Loucy (cell line): ENCODE results near the gene TNFSF12.

Experiments
- H2AFZ ChIP-seq: fragments of 200-600 bp; sonication (generic); 2 replicates; pipeline ENCODE4 v1.6.0; 2016; ENCODE audit warnings: antibody characterized with exemption, mild to moderate bottlenecking, low read length, moderate library complexity
- H3F3A ChIP-seq: fragments of 200-600 bp; 2 replicates; pipeline ENCODE4 v1.6.0; 2016; ENCODE audit warnings: antibody characterized with exemption, low read depth, mild to moderate bottlenecking
- H3K27me3 ChIP-seq: fragments of 200-600 bp; sonication (generic); 2 replicates; pipeline ENCODE4 v1.6.1; 2014; ENCODE audit warnings: low read length, mild to moderate bottlenecking; ENCODE audit not compliant: insufficient read depth, poor library complexity, severe bottlenecking
- H3K36me3 ChIP-seq: fragments of 200-600 bp; sonication (generic); 2 replicates; pipeline ENCODE4 v1.6.1; 2016; ENCODE audit warnings: low read length; ENCODE audit not compliant: insufficient read depth
- H3K4me1 ChIP-seq: fragments of 200-600 bp; sonication (generic); 2 replicates; pipeline ENCODE4 v1.5.1; 2014; ENCODE audit warnings: low read length, mild to moderate bottlenecking; ENCODE audit not compliant: insufficient read depth, poor library complexity, severe bottlenecking
- H3K4me2 ChIP-seq: fragments of 200-600 bp; sonication (generic); 2 replicates; pipeline ENCODE4 v1.6.0; 2014; ENCODE audit warnings: antibody characterized with exemption, low read length, low read depth, mild to moderate bottlenecking; ENCODE audit not compliant: poor library complexity, severe bottlenecking
- H3K4me3 ChIP-seq: fragments of 200-600 bp; sonication (generic); 2 replicates; pipeline ENCODE4 v1.5.1; 2014; ENCODE audit warnings: low read length, mild to moderate bottlenecking, mixed read lengths; ENCODE audit not compliant: poor library complexity, severe bottlenecking
- H3K79me2 ChIP-seq: fragments of 200-600 bp; sonication (generic); 2 replicates; pipeline ENCODE4 v1.6.1; 2014; ENCODE audit warnings: low read length; ENCODE audit not compliant: insufficient read depth
- H3K9ac ChIP-seq: fragments of 200-600 bp; sonication (generic); 2 replicates; pipeline ENCODE4 v1.6.0; 2014; ENCODE audit warnings: mild to moderate bottlenecking, low read depth, low read length, moderate library complexity; ENCODE audit not compliant: poor library complexity, severe bottlenecking
- H3K9me2 ChIP-seq: fragments of 200-600 bp; sonication (generic); replicated peaks from 2 replicates; pipeline ENCODE4 v1.6.1; 2016; ENCODE audit warnings: low read depth, low read length, mixed read lengths
- H3K9me3 ChIP-seq: fragments of 200-600 bp; sonication (generic); 2 replicates; pipeline ENCODE4 v1.6.1; 2014; ENCODE audit warnings: mild to moderate bottlenecking, antibody characterized with exemption, low read length, low read depth; ENCODE audit not compliant: insufficient read depth
- H4K20me1 ChIP-seq: fragments of 200-600 bp; sonication (generic); 2 replicates; pipeline ENCODE4 v1.6.0; 2014; ENCODE audit warnings: antibody characterized with exemption, low read length, mild to moderate bottlenecking; ENCODE audit not compliant: insufficient read depth, poor library complexity, severe bottlenecking
- EZH2phosphoT487 ChIP-seq: fragments of 200-600 bp; IDR thresholded peaks from 2 replicates; pipeline ENCODE4 v1.6.1; 2018; ENCODE audit warnings: antibody characterized with exemption, mild to moderate bottlenecking, moderate library complexity, borderline replicate concordance
- TF ChIP-seq, protein P1 (sequence below): fragments of 200-600 bp; sonication (generic); conservative IDR thresholded peaks from 2 replicates; pipeline ENCODE4 v1.5.1; 2014; ENCODE audit warnings: mild to moderate bottlenecking, antibody characterized with exemption, low read length

Gene TNFSF12

GRCh38 chr17:7550344-7550743 is 1.5 kb downstream of the TNFSF12 start:
- no peaks in the 10 kb centered on the region for H3K9me2 ChIP-seq
- H4K20me1 ChIP-seq, result no peaks in the 10 kb centered on the region
- H3K4me2 ChIP-seq, result no peak overlapping the region
- H3F3A ChIP-seq, result no peaks in the 10 kb centered on the region
- H3K9me3 ChIP-seq, result no peaks in the 10 kb centered on the region
- H3K4me3 ChIP-seq, result no peak overlapping the region
- no peaks in the 10 kb centered on the region for H3K27me3 ChIP-seq
- peaks cover 4% of the 10 kb centered on the region for H3K4me1 ChIP-seq
- no peaks in the 10 kb centered on the region for H3K36me3 ChIP-seq
- TF ChIP-seq, protein P1, sequence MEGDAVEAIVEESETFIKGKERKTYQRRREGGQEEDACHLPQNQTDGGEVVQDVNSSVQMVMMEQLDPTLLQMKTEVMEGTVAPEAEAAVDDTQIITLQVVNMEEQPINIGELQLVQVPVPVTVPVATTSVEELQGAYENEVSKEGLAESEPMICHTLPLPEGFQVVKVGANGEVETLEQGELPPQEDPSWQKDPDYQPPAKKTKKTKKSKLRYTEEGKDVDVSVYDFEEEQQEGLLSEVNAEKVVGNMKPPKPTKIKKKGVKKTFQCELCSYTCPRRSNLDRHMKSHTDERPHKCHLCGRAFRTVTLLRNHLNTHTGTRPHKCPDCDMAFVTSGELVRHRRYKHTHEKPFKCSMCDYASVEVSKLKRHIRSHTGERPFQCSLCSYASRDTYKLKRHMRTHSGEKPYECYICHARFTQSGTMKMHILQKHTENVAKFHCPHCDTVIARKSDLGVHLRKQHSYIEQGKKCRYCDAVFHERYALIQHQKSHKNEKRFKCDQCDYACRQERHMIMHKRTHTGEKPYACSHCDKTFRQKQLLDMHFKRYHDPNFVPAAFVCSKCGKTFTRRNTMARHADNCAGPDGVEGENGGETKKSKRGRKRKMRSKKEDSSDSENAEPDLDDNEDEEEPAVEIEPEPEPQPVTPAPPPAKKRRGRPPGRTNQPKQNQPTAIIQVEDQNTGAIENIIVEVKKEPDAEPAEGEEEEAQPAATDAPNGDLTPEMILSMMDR, result no peak
- no peak for TF ChIP-seq EZH2phosphoT487
- H3K9ac ChIP-seq, result no peak overlapping the region
- no peaks in the 10 kb centered on the region for H3K79me2 ChIP-seq
- H2AFZ ChIP-seq, result no peak overlapping the region

GRCh38 chr17:7551396-7551795 is 2.5 kb downstream of the TNFSF12 start:
- no peak overlapping the region for H2AFZ ChIP-seq
- no peaks in the 10 kb centered on the region for H3K27me3 ChIP-seq
- H3K79me2 ChIP-seq, result no peaks in the 10 kb centered on the region
- no peaks in the 10 kb centered on the region for H4K20me1 ChIP-seq
- no peak overlapping the region for H3K4me3 ChIP-seq
- no peak for TF ChIP-seq EZH2phosphoT487
- TF ChIP-seq, protein P1, result no peak
- H3K4me1 ChIP-seq, result peaks cover 4% of the 10 kb centered on the region
- H3K4me2 ChIP-seq, result no peak overlapping the region
- H3F3A ChIP-seq, result no peaks in the 10 kb centered on the region
- H3K9me3 ChIP-seq, result no peaks in the 10 kb centered on the region
- no peaks in the 10 kb centered on the region for H3K9me2 ChIP-seq
- H3K36me3 ChIP-seq, result no peaks in the 10 kb centered on the region
- no peak overlapping the region for H3K9ac ChIP-seq

GRCh38 chr17:7552621-7553051 is 3.8 kb downstream of the TNFSF12 start:
- Histone ChIP-seq H3K9ac (no peak overlapping the region), H3K9me2 (no peaks in the 10 kb centered on the region), H3K4me2 (no peak overlapping the region), H3K79me2 (no peaks in the 10 kb centered on the region), H3K27me3 (no peaks in the 10 kb centered on the region), H3K36me3 (no peaks in the 10 kb centered on the region), H3K4me3 (no peak overlapping the region), H3K4me1 (peaks cover 4% of the 10 kb centered on the region), H3F3A (no peaks in the 10 kb centered on the region), H2AFZ (no peak overlapping the region), H3K9me3 (no peaks in the 10 kb centered on the region), H4K20me1 (no peaks in the 10 kb centered on the region)
- TF ChIP-seq, protein P1, result no peak
- TF ChIP-seq EZH2phosphoT487, result no peak
